ENCODE data around the gene ABAT. TPM values are rescaled to one million over a fixed set of nuclear protein-coding genes. Genes with fewer than 3 reads are reported as not detected.

The ABAT gene
- total and polyA plus RNA-seq, 10 of the 15 experiments (the other 5 are each of a cell fraction or from before 2014, with no cell fraction given) = 1.0 to 10.6 (median 1.9) TPM

- 90% methylated on average over 6 of the region's 6 CpGs for WGBS (ENCODE audit: insufficient coverage, insufficient replicate concordance, low lambda C conversion rate, missing lambda C conversion rate)
- BruUV-seq (replicated peaks) = no TSS peak
- Histone ChIP-seq H2AFZ (ENCODE audit: control insufficient read depth, low read depth, low read length) (no peak overlapping the region), H3K4me2 (ENCODE audit: control insufficient read depth, insufficient read depth) (no peak overlapping the region), H3K27ac (ENCODE audit: control insufficient read depth, insufficient read depth) (no peak overlapping the region), H3K9me3 (replicated peaks; ENCODE audit: control insufficient read depth, insufficient read depth, low read length) (no peaks in the 10 kb centered on the region), H3K4me1 (ENCODE audit: control insufficient read depth, insufficient read depth, low read length) (peaks cover under 1% of the 10 kb centered on the region; the same call in 1 of the 2 replicates), H4K20me1 (ENCODE audit: control insufficient read depth, insufficient read depth) (peaks cover 2% of the 10 kb centered on the region; the same call in 1 of the 2 replicates), H3K79me2 (ENCODE audit: control insufficient read depth, insufficient read depth, low read length) (peaks cover 37% of the 10 kb centered on the region), H3K4me3 (no peak overlapping the region), H3K27me3 (replicated peaks in 1 of 2; ENCODE audit: control insufficient read depth in 2 of 2, insufficient read depth in 2 of 2, low read length in 1 of 2) (no peaks in the 10 kb centered on the region), H3K9ac (ENCODE audit: control insufficient read depth, insufficient read depth, low read length) (no peak overlapping the region), H3K36me3 (ENCODE audit: control insufficient read depth in 2 of 2, insufficient read depth in 2 of 2, low read length in 1 of 2) (peaks cover 18 to 43% of the 10 kb centered on the region in 2 experiments)
- ChIA-PET POLR2A (no interaction called here), RAD21 (ENCODE audit: unreplicated experiment) (no interaction called here), SMC1A (ENCODE audit: uncharacterized antibody, unreplicated experiment) (no interaction called here), CTCF (interaction anchor here (0.9 to 1.0 kb wide), 2 partner anchors 15 to 76 kb away, joined by 3 to 5 read pairs; no protein-coding TSS in a partner anchor)
- TF ChIP-seq SRF (IDR thresholded peaks at IDR 0.05; ENCODE audit: low read depth in 2 of 2, low read length in 2 of 2) (no peak), NRF1 (conservative IDR thresholded peaks at IDR 0.05; ENCODE audit: low read depth, low read length) (no peak), POLR2AphosphoS5 (IDR thresholded peaks at IDR 0.05; ENCODE audit: low read length) (0 out of 2 replicates have a peak, but pooled peaks have one; percentile 6), WRNIP1 (IDR thresholded peaks at IDR 0.05; ENCODE audit: borderline replicate concordance, low read depth, low read length) (no peak), CHD1 (IDR thresholded peaks at IDR 0.05; ENCODE audit: low read depth, low read length) (no peak)
- no peak for ATAC-seq
- no peak for DNase-seq (ENCODE audit: low read depth, low spot score)
- intact Hi-C loops (cut with micrococcal nuclease; ENCODE audit: unreplicated experiment) = no loop called here
- in situ Hi-C loops (cut with MboI) = no loop called here
- no peak for FAIRE-seq
Measured at GRCh38 chr16:8804313-8804712, 129.9 kb downstream of the ABAT start.

DNA sequence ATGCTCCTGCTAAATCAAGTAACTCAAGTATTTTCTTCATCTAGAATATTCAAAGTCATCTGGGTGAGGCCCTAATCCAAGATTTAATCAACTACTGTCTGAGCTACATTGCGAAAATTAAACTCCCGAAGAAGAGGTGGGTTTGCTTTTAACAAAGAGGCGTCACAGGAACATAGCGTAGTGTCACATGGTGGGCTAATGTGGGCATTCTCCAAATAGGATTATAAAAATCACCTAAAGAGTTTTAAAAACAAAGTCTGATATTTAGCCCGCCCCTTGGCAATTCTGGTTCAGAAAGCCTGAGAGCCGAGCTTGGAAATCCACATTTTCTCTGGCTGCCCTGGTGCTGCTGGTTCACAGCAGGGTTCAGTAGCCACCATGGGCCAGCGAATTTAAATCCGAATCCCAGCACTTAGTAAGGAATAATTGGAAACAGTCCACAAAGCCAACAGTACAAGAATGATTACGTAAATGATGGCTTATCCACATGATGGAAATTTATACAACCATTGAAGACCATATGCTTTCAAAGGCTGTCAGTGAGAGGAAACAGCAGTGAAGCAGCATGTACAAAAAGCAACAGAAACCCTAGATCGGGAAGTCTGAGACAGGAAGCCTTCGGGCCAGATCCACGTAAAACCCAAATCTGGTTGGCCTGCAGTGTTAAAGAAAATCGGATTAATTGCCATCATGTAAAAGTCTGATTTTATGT lies 132.0 kb downstream of the ABAT start:
- POLR2A ChIA-PET = interaction anchor here (1.0 kb wide), 1 partner anchor 15 kb away, joined by 4 read pairs; no protein-coding TSS in a partner anchor

More for the DNA sequence above, 132.0 kb downstream of the ABAT start:
- H3K9ac ChIP-seq (ENCODE audit: control insufficient read depth, insufficient read depth, low read length) = no peak overlapping the region
- WGBS (ENCODE audit: insufficient coverage, insufficient replicate concordance, low lambda C conversion rate, missing lambda C conversion rate) = 95% methylated on average over 13 of the region's 13 CpGs
- H4K20me1 ChIP-seq (ENCODE audit: control insufficient read depth, insufficient read depth) = no peaks in the 10 kb centered on the region
- no peaks in the 10 kb centered on the region for H3K27me3 ChIP-seq (replicated peaks in 1 of 2; ENCODE audit: control insufficient read depth in 2 of 2, insufficient read depth in 2 of 2, low read length in 1 of 2)
- no peaks in the 10 kb centered on the region for H3K9me3 ChIP-seq (replicated peaks; ENCODE audit: control insufficient read depth, insufficient read depth, low read length)
- H3K4me3 ChIP-seq = no peak overlapping the region
- SMC1A ChIA-PET (ENCODE audit: uncharacterized antibody, unreplicated experiment) = interaction anchor here (0.8 to 1.2 kb wide), 2 partner anchors 11 to 12 kb away, joined by 3 to 5 read pairs; no protein-coding TSS in a partner anchor
- H3K4me2 ChIP-seq (ENCODE audit: control insufficient read depth, insufficient read depth) = no peak overlapping the region
- peaks cover 18 to 53% of the 10 kb centered on the region in 2 experiments for H3K36me3 ChIP-seq (ENCODE audit: control insufficient read depth in 2 of 2, insufficient read depth in 2 of 2, low read length in 1 of 2)
- H3K4me1 ChIP-seq (ENCODE audit: control insufficient read depth, insufficient read depth, low read length) = no peaks in the 10 kb centered on the region
- BruUV-seq (replicated peaks) = TSS peak; percentile 10
- RAD21 ChIA-PET (ENCODE audit: unreplicated experiment) = interaction anchor here (0.9 kb wide), 1 partner anchor 9 kb away, joined by 3 read pairs; the partner anchor contains the start of gene TMEM186
- ATAC-seq = no peak
- peaks cover 17% of the 10 kb centered on the region for H3K79me2 ChIP-seq (ENCODE audit: control insufficient read depth, insufficient read depth, low read length)
- no peak for TF ChIP-seq TCF12 (IDR thresholded peaks at IDR 0.05; ENCODE audit: low read depth, low read length)
- peak; percentile 31; the same call in 1 of the 2 replicates for TF ChIP-seq POLR2AphosphoS5 (IDR thresholded peaks at IDR 0.05; ENCODE audit: low read length)
- intact Hi-C loops (cut with micrococcal nuclease; ENCODE audit: unreplicated experiment) = no loop called here
- CTCF ChIA-PET = interaction anchor here (0.6 to 1.2 kb wide), 2 partner anchors 10 to 189 kb away, joined by 3 to 5 read pairs; no protein-coding TSS in a partner anchor
- no peak for DNase-seq (ENCODE audit: low read depth, low spot score)
- FAIRE-seq = no peak
- H3K27ac ChIP-seq (ENCODE audit: control insufficient read depth, insufficient read depth) = no peak overlapping the region
- in situ Hi-C loops (cut with MboI) = no loop called here
- no peak overlapping the region for H2AFZ ChIP-seq (ENCODE audit: control insufficient read depth, low read depth, low read length)

Measured in GM12878 (cell line).